Endothelial cell of umbilical vein (primary cell): ENCODE results near the gene DMBT1. TPM values are rescaled to one million over a fixed set of nuclear protein-coding genes. Genes with fewer than 3 reads are reported as not detected.
"Not testable (repeated sequence)": the region's sequence is repeated elsewhere in the genome, so short reads cannot be mapped to it uniquely, and the experiment has no call there.

Source experiments
- BruUV-seq: library from RNA; stranded (reverse); fragments of 400-500 nt; replicated peaks from 2 replicates; lab custom pipeline; 2021; lab: Mats Ljungman, UMichigan
- CTCF ChIA-PET: fragments of 300-600, 350-600 bp; sonication (Branson Sonifier 250); formaldehyde crosslinking; loops from one replicate; lab custom pipeline; 2021; ENCODE audit warnings: antibody characterized with exemption, inconsistent platforms; lab: Charles Lee
- POLR2A ChIA-PET: fragments of 300-600, 350-600 bp; sonication (Branson Sonifier 250); formaldehyde crosslinking; loops from one replicate; lab custom pipeline; 2021; ENCODE audit warnings: antibody characterized with exemption, inconsistent platforms; lab: Charles Lee
- DNase-seq: peaks from one replicate; pipeline ENCODE4 v3.0.0-alpha.2; 2011; ENCODE audit warnings: low read depth, low spot score
- FAIRE-seq: peaks from 2 replicates; lab custom pipeline; 2011; peaks lifted over from hg19 to GRCh38; lab: Jason Lieb, UNC
- H2AFZ ChIP-seq: 2 replicates; pipeline ENCODE4 v1.6.0; 2012; ENCODE audit warnings: low read depth, low read length, control low read depth, inconsistent platforms
- H3K27ac ChIP-seq: 2 replicates; pipeline ENCODE4 v1.5.1; 2011; ENCODE audit warnings: low read depth, mild to moderate bottlenecking, control low read depth, low read length, moderate library complexity; ENCODE audit not compliant: insufficient read depth
- H3K27me3 ChIP-seq, 2 experiments: 2 replicates each; pipeline versions ENCODE4 v1.6.0 to v1.6.1; 2011; ENCODE audit warnings: low read length in 2 of 2, mixed read lengths in 1 of 2; ENCODE audit not compliant: control insufficient read depth in 2 of 2, insufficient read depth in 2 of 2
- H3K36me3 ChIP-seq, 2 experiments: 2 replicates in 1 of 2; 3 replicates in 1 of 2; pipeline ENCODE4 v1.5.1; 2011; ENCODE audit warnings: low read length in 2 of 2, mild to moderate bottlenecking in 1 of 2, moderate library complexity in 1 of 2; ENCODE audit not compliant: control insufficient read depth in 2 of 2, insufficient read depth in 2 of 2; ENCODE audit errors: extremely low read depth in 1 of 2
- H3K4me1 ChIP-seq: 3 replicates; pipeline ENCODE4 v1.5.1; 2011; ENCODE audit warnings: mild to moderate bottlenecking, low read length; ENCODE audit not compliant: control insufficient read depth, insufficient read depth; ENCODE audit errors: extremely low read depth
- H3K4me2 ChIP-seq: 2 replicates; pipeline ENCODE4 v1.6.1; 2011; ENCODE audit warnings: low read length, control low read depth, mixed read lengths; ENCODE audit not compliant: insufficient read depth
- H3K4me3 ChIP-seq, 3 experiments: fragments of 200-600 bp in 1 of 3; sonication (generic), shearing (Covaris generic) in 1 of 3; replicated peaks in 1 of 3; 2 replicates each; pipeline ENCODE4 v1.5.1; 2011 to 2016; ENCODE audit warnings: control low read depth in 3 of 3, low read length in 3 of 3, mild to moderate bottlenecking in 2 of 3, inconsistent platforms in 1 of 3, low read depth in 1 of 3, moderate library complexity in 1 of 3; ENCODE audit not compliant: insufficient read depth in 1 of 3
- H3K79me2 ChIP-seq: 2 replicates; pipeline ENCODE4 v1.6.0; 2012; ENCODE audit warnings: low read length, inconsistent platforms; ENCODE audit not compliant: control insufficient read depth, insufficient read depth
- H3K9ac ChIP-seq: replicated peaks from 2 replicates; pipeline ENCODE3; 2011; ENCODE audit warnings: low read length, control low read depth; ENCODE audit not compliant: insufficient read depth; ENCODE audit errors: extremely low read depth
- H3K9me1 ChIP-seq: replicated peaks from 3 replicates; pipeline ENCODE4 v1.6.0; 2011; ENCODE audit warnings: mild to moderate bottlenecking, low read length; ENCODE audit not compliant: control insufficient read depth, insufficient read depth; ENCODE audit errors: extremely low read depth
- H3K9me3 ChIP-seq: replicated peaks from 2 replicates; pipeline ENCODE4 v1.5.1; 2012; ENCODE audit warnings: low read length, inconsistent platforms; ENCODE audit not compliant: control insufficient read depth, insufficient read depth
- H4K20me1 ChIP-seq: replicated peaks from 2 replicates; pipeline ENCODE3; 2011; ENCODE audit warnings: mild to moderate bottlenecking, low read length; ENCODE audit not compliant: control insufficient read depth, insufficient read depth; ENCODE audit errors: extremely low read depth
- GATA2 ChIP-seq: IDR thresholded peaks from 2 replicates; pipeline ENCODE4 v1.7.0; 2011; ENCODE audit warnings: low read depth, mild to moderate bottlenecking, moderate library complexity, mixed read lengths, low read length; ENCODE audit not compliant: insufficient read length, insufficient read depth
- dilution Hi-C: fragments of 300-500 bp; cut with MboI; formaldehyde crosslinking; loops from one replicate; pipeline ENCODE4 v1.15.0; 2019; ENCODE audit warnings: low sequenced_read_pairs; ENCODE audit not compliant: extremely low pct_ligation_motif_present
- intact Hi-C: fragments of 100-400 bp; cut with micrococcal nuclease; formaldehyde crosslinking; loops from one replicate; pipeline ENCODE4 v1.10.0; 2022
- polyA plus RNA-seq, 4 experiments: library from polyadenylated mRNA; depleted of rRNA in 3 of 4; stranded (reverse) in 3 of 4; unstranded in 1 of 4; fragments of >200 nt; gene quantifications; 2 replicates each; pipeline versions ENCODE4 v1.2.1 to v1.2.3, GENCODE V29; 2011 to 2012; ENCODE audit warnings: missing spikeins in 1 of 4
- total RNA-seq: library from RNA; stranded (reverse); gene quantifications from 2 replicates; pipeline ENCODE4 v1.2.3, GENCODE V29; 2021
- TF ChIP-seq, protein P1 (sequence below), 2 donors: IDR thresholded peaks; 1 replicate in 1 of 2; 2 replicates in 1 of 2; pipeline ENCODE4 v1.5.1; 2011; ENCODE audit warnings: low read length in 2 of 2, mild to moderate bottlenecking in 2 of 2, moderate library complexity in 2 of 2, control low read depth in 1 of 2, inconsistent platforms in 1 of 2, low read depth in 1 of 2; ENCODE audit not compliant: insufficient read depth in 1 of 2; ENCODE audit errors: extremely low read depth in 1 of 2

The DMBT1 gene
- total and polyA plus RNA-seq, 2 donors (not counting 3 experiments of a cell fraction or from before 2014, with no cell fraction given): 0.01 TPM; not detected in 1

DNA sequence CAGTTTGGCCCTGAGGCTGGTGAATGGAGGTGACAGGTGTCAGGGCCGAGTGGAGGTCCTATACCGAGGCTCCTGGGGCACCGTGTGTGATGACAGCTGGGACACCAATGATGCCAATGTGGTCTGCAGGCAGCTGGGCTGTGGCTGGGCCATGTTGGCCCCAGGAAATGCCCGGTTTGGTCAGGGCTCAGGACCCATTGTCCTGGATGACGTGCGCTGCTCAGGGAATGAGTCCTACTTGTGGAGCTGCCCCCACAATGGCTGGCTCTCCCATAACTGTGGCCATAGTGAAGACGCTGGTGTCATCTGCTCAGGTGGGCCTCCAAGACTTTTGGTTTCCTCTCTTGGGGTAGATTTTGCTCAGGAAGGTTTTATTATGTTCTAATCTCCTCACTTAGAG lies 25.5 kb downstream of the DMBT1 start:
- H3K27ac ChIP-seq, POLR2A ChIA-PET, H3K9ac ChIP-seq, CTCF ChIA-PET, H3K9me1 ChIP-seq, H3K9me3 ChIP-seq, H3K27me3 ChIP-seq, H3K36me3 ChIP-seq, FAIRE-seq, H4K20me1 ChIP-seq, dilution Hi-C loops, DNase-seq, intact Hi-C loops, H2AFZ ChIP-seq, BruUV-seq, H3K79me2 ChIP-seq, H3K4me3 ChIP-seq, H3K4me1 ChIP-seq, H3K4me2 ChIP-seq: not testable (repeated sequence)

DNA sequence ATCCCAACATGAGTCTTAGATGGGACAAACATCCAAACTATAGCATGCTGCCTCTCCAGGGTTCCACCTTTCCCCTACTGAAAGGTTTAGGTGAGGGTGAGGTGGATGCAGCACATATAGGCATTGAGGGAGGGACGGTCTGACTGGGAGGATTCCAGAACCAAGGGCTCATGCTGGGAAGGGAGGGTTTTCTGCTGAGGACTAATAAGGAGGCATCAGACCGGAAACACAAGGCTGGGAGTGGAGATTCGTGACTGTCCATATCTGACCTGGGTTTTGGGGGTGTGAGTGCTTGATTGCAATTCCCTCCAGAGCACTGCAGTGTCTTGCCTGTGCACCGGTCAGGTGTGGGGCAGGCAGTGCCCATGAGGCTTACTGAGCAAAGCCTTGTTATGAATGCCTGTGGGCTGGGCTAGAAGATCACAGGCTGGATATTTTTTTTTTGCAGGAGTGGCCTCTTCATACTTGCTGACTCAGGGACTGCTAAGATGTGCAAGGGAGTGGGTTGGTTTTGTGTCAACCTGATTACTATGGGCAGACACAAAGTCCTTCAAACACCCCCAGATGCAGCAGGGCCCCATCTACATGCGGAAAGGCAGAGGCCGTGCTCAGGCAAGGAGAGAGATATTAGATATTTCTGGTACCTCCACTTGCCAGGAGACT lies 26.7 kb downstream of the DMBT1 start:
- H3K36me3 ChIP-seq: no peaks in the 10 kb centered on the region
- no peaks in the 10 kb centered on the region for H3K4me1 ChIP-seq
- dilution Hi-C loops: no loop called here
- H3K79me2 ChIP-seq: no peaks in the 10 kb centered on the region
- H3K4me2 ChIP-seq: no peak overlapping the region
- H3K27ac ChIP-seq: no peak overlapping the region
- TF ChIP-seq GATA2: no peak
- TF ChIP-seq, protein P1, sequence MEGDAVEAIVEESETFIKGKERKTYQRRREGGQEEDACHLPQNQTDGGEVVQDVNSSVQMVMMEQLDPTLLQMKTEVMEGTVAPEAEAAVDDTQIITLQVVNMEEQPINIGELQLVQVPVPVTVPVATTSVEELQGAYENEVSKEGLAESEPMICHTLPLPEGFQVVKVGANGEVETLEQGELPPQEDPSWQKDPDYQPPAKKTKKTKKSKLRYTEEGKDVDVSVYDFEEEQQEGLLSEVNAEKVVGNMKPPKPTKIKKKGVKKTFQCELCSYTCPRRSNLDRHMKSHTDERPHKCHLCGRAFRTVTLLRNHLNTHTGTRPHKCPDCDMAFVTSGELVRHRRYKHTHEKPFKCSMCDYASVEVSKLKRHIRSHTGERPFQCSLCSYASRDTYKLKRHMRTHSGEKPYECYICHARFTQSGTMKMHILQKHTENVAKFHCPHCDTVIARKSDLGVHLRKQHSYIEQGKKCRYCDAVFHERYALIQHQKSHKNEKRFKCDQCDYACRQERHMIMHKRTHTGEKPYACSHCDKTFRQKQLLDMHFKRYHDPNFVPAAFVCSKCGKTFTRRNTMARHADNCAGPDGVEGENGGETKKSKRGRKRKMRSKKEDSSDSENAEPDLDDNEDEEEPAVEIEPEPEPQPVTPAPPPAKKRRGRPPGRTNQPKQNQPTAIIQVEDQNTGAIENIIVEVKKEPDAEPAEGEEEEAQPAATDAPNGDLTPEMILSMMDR (IDR thresholded peaks at IDR 0.05; ENCODE audit: extremely low read depth in 1 of 2, insufficient read depth in 1 of 2, low read depth in 1 of 2, low read length in 2 of 2): no peak
- no peaks in the 10 kb centered on the region for H3K9me3 ChIP-seq
- DNase-seq (no peak), FAIRE-seq (no peak)
- H3K4me3 ChIP-seq: no peak overlapping the region
- CTCF ChIA-PET: no interaction called here
- intact Hi-C loops: no loop called here
- H3K9me1 ChIP-seq: no peaks in the 10 kb centered on the region
- H2AFZ ChIP-seq: no peak overlapping the region
- no peak overlapping the region for H3K9ac ChIP-seq
- H3K27me3 ChIP-seq: no peaks in the 10 kb centered on the region
- H4K20me1 ChIP-seq: no peaks in the 10 kb centered on the region
- POLR2A ChIA-PET: no interaction called here
- no TSS peak for BruUV-seq
